ENCODE measurements around the gene SASH1.
A peak's percentile ranks its signal among the peaks of the same experiment; 100 is the strongest.
"Not testable (repeated sequence)": the region's sequence is repeated elsewhere in the genome, so short reads cannot be mapped to it uniquely, and the experiment has no call there.

SASH1 gene

DNA sequence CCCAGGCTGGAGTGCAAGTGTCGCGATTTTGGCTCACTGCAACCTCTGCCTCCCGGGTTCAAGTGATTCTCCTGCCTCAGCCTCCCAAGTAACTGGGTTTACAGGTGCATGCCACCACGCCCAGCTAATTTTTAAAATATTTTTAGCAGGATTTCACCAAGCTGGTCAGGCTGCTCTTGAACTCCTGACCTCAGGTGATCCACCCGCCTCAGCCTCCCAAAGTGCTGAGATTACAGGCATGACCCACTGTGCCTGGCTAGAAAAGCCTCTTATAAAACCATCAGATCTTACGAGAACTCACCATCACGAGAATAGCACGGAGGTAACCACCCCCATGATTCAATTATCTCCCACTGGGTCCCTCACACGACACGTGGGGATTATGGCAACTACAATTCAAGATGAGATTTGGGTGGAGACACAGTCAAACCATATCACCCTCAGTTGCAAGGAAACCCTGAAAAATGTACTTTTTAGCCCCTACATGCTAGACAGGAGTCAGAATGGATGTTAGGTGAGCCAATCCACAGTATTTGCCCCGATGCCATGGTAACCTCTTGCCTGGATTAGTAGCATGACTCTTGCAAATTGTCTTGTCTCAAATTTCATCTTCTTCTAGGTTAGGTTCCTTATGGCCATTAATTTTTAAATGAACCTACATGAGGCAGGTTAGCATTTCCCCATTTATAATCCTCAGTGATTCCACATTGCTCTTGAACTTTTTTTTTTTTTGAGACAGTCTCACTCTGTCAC is 17.1 kb upstream of the SASH1 start:
- H3K27ac ChIP-seq: no peak overlapping the region
- DNase-seq (ENCODE audit: low read depth, low spot score): no peak

DNA sequence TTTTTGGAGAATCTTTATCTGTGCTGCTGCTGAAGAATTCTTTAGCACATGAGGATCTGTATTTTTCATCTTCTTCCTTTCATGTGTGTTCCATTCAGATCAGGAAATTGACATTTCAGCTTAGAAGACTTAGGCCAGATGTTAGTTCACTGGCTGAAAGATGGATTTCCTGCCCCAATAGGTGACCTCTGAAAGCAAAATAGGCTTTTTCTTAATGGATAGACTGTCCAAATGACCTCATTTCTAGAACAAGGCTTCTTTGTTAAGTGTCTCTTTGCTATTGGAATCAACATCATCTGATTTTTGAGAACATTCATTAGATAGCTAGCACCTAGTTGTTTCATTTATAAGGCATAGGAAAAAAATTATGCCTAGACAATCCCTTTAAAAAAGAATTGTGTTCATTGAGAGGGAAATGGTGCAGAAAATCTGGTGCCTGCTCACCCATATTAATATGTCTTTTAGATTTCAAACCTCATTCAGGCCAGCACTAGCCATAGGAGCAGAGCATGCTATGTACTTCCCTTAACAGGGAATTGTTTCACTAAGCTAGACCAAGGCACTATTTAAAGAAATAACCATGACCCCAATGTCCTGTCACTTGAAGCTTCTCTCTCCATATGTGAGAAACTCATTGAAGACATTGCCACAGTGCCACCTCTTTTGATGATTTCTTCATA is 13.6 kb upstream of the SASH1 start:
- DNase-seq (ENCODE audit: low read depth, low spot score): no peak
- peak overlapping the region; percentile 36 for H3K27ac ChIP-seq

DNA sequence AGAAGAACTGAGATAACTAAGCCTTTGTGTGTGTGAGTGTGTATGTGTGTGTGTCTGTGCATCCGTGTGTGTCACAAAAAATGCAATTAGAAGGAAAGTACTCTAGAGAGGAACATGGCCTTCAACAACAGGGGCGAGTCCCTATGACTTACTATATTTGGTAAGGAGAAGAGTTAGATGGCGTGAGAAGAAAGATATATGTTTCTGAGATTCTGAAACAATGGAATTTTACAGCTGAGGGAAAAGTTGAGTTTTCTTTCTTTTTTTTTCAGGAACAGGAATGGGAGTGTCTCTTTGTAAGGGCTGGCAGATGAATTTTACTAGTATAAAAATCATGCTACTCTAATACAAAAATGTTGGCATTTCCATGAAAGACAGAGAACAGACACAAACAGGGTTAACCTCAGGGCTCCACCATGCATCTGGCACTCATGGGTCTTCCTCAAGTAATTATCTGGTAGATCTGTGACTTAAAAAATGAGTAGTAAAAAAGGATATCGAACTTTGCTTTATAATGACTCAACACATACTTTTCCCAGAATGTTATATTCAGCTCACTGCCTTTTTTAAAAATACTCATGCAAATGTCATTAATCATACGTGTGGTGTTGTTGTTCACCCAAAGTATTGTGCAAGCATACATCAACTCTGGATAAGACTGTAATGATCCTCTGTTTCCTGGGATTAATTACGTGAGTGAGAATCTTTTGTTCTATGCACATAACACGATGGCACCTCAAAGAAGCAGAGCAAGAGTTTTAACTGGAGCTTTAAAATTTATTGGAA is 12.8 kb upstream of the SASH1 start:
- DNase-seq (ENCODE audit: low read depth, low spot score): no peak
- peak overlapping the region; percentile 36 for H3K27ac ChIP-seq

- no peak overlapping the region for H3K27ac ChIP-seq
- no peak for DNase-seq (ENCODE audit: low read depth, low spot score)
Observed at GRCh38 chr6:148332088-148332487, 10.6 kb upstream of the SASH1 start.

- no peak for DNase-seq (ENCODE audit: low read depth, low spot score)
- H3K27ac ChIP-seq: no peak overlapping the region
Observed at GRCh38 chr6:148336901-148337300, 5.7 kb upstream of the SASH1 start.

DNA sequence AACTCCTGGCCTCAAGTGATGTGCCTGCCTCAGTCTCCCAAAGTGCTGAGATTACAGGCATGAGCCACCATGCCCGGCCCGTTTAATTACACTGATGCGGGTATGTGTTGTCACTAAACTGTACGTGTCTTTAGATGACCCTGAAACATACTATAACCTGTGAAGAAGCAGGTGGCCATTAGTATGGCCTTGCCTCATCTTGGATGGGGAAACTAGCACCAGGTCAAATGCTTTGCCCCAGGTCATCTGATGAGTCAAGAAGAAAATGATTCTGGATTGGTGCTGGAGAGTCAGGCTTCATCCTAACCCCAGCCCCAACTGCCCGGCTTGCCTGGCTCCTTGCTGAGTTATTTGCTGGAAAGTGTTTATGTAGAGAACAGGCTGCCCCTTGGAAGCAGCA is 2.9 kb upstream of the SASH1 start:
- no peak for DNase-seq (ENCODE audit: low read depth, low spot score)
- H3K27ac ChIP-seq: no peak overlapping the region

DNA sequence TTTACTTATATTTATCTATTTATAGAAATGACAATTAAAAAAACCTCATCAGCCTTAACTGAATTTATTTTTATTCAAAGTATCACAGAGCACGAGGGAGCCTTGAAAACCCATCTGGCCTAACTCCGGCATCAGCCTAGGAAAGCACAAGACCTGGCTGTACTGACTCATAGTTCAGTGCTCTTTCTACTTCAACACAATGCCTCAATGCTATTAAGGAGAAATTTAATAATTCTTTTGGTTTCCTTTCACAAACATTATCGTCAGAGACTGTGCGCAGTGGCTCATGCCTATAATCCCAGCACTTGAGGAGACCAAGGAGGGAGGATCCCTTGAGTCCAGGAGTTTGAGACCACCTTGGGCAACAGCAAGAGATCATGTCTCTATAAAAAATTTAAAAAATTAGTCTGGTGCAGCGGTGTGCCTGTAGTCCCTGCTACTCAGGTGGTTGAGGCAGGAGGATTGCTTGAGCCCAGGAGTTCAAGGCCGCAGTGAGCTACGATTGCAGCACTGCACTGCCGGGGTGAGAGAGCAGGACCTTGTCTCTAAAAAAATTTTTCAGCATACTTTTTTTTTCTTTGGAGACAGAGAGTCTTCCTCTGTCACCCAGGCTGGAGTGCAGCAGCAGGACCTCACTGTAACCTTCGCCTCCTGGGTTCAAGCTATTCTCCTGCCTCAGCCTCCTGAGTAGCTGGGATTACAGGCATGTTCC is 1.9 kb upstream of the SASH1 start:
- no peak for DNase-seq (ENCODE audit: low read depth, low spot score)
- no peak overlapping the region for H3K27ac ChIP-seq

- H3K27ac ChIP-seq: peak overlapping the region; percentile 73
Observed at GRCh38 chr6:148342100-148342349, 613 bp upstream of the SASH1 start.

GRCh38 chr6:148343047-148343782 is 577 bp downstream of the SASH1 start:
- DNase-seq (ENCODE audit: low read depth, low spot score): no peak
- H3K27ac ChIP-seq: peak overlapping the region; percentile 73

More at GRCh38 chr6:148342100-148342349, 613 bp upstream of the SASH1 start:
- no peak for DNase-seq (ENCODE audit: low read depth, low spot score)

DNA sequence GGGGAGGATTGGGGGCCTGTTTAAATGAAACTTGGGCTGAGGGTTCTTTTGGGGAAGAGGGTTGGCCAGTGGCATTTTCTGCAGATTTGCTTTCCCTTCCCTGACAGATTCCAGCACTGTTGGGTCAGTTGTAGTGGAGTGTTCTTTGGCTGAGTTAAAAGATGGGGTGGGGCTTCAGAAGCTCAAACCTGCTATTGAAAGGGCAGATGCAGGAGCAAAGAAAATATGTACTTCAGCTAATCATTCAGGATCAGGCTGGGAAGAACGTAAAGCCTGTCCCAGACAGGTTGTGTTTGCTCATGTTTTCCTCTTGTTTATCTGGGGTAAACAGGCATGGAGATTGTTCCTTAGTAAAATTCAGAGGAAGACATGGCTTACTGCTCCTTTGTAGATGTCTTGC is 2.5 kb downstream of the SASH1 start:
- no peak for DNase-seq (ENCODE audit: low read depth, low spot score)
- no peak overlapping the region for H3K27ac ChIP-seq

DNA sequence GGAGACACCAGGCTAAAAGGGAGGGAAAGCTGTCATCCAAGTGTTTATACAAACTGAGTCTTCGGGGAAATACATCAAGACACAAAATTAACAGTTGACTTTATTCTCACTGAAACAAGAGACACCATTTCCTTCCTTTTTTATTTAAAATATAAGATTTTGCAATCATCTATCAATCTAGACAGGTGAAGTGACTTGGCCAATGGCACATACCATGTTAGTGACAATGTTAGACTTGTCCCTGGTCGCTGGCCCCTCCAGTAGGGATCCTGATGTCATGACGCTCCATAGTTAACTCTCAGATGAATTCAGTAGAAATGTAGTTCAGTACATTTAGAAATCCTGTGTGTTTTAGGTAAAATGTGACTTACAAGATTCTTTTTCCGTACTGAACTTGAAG is 2.9 kb downstream of the SASH1 start:
- no peak for DNase-seq (ENCODE audit: low read depth, low spot score)
- H3K27ac ChIP-seq: no peak overlapping the region

DNA sequence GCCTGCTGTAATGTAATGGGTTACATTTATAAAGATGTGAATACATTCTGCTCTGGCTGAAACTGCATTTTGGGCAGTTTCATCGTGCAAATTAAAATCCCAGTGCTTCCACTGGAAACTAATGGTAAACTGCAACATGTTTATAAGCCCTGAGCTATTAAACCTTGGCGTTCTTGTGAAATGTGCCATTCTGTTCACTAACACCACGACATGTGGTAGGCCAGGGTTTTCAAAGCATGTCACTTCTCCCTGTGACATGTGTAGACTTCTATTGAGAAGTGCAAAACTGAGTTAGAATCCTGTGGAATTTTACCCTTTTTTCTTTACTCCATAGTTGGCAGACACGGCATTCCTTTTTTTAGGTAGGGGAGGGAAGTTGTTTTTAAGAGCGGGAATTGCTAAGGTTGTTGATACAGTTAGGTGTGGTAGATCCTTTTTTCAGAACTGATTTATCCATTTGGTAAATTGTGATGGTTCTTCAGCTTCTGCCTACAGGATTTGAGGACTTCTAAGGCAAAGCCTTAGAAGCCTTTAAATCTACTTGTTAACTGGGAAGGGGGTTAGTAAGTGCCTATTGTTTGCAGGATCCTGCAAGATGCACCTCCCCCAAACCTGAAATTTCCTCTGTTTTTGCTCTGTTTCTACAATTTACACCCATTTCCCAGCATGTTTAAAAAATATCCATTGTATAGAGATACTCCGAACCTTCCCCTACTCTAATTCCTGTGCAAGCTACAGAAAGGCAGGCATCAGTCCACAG is 4.2 kb downstream of the SASH1 start:
- H3K27ac ChIP-seq: no peak overlapping the region
- no peak for DNase-seq (ENCODE audit: low read depth, low spot score)

DNA sequence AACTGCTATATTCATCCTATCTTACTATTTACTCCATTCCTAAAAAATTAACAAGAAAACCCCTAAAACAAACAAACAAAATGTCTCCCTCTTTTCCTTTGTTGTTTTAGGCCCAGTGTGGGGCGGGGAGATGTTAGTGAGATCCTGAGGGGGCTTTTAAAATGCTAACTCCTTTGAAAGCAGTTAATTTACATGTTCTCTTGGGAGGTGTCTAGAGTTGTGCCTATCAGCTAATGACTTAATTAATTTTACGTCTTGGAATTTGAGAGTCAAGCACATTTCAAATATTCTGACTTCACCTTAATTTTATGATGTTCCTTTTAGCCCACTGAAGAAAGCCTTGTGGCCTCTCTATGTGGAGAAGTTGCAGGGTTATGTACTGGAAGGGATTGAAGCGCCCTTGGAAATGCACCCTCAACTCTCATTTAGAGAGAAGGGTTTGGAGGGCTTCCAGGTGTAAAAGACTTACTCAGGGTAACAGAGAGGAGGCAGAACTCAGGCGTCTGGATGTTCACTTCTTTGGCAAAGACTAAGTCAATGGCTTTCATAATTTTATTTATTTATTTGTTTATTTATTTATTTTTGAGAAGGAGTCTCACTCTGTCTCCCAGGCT is 4.9 kb downstream of the SASH1 start:
- H3K27ac ChIP-seq: no peak overlapping the region
- DNase-seq (ENCODE audit: low read depth, low spot score): no peak

DNA sequence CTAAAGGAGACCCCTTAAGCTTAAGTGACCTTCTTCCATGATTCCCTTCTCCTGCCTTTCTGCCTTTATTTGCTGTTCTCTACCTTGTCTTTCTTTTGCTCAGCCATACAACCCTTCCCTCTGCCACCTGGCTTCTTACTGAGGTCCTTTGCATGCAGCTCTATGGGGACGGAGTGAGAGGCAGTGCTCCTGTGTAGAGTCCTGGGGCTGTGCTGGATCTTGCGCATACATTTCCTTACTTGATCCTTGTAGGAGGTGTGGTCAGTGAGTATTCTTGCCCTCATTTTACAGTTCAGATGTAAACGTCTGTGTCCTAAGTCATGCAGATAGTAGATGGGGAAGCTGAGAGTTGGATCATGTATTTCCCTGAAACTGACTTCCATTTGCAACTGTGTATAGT is 5.7 kb downstream of the SASH1 start:
- H3K27ac ChIP-seq: no peak overlapping the region
- no peak for DNase-seq (ENCODE audit: low read depth, low spot score)

DNA sequence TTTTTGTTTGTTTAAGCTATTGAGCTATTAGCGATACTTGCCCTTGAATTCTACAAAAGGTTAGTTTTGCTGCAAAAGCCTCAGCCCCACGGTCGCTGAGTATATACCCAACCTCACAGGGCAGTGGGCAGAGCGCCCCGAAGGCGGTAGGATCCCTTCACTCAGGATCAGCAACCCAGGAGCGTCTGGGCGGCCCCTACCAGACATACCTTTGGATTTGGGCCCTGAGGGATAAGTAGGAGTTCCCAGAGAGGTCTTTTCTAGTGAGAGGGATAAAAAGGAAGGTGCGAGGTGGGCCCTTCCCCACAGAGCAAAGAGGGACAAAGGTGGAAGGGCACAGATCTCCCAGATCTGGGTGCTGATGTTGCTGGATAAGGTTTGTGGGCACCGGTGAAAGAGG is 6.1 kb downstream of the SASH1 start:
- no peak for DNase-seq (ENCODE audit: low read depth, low spot score)
- no peak overlapping the region for H3K27ac ChIP-seq

DNA sequence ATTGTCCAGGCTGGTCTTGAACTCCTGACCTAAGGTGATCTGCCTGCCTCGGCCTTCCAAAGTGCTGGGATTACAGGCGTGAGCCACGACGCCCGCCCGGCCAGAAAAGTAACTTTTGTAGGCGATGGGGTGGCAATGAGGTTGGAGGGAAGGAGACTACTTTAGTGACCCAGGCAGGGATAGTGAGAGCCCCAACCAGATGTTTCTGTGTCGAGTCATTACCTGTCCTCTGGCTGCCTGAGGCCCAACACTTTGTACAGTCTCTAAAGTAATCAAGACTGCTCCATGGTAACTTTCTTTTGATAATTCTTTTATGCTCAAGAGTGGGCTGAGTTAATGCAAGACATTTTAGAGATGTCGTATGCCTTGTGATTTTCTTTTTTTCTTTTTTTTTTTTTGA is 6.8 kb downstream of the SASH1 start:
- no peak overlapping the region for H3K27ac ChIP-seq
- no peak for DNase-seq (ENCODE audit: low read depth, low spot score)

DNA sequence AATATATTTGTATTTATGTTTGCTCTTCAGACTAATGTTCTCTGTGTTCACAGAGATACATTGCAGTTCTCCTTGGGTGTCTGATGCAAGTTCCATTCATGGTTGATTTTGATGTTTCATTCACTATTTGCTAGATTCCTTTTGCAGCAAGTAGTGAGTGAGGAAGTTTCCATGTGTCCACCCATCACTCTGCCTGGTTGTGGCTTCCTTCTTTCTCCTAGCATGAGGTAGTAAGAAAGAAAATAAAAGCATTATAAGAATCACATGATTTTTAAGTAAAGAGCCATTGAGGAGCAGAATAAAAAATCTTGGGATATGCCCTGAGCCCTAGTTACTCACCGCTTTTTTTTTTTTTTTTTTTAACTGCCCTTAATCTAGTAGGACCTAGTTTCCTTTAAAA is 8.7 kb downstream of the SASH1 start:
- no peak overlapping the region for H3K27ac ChIP-seq
- no peak for DNase-seq (ENCODE audit: low read depth, low spot score)

DNA sequence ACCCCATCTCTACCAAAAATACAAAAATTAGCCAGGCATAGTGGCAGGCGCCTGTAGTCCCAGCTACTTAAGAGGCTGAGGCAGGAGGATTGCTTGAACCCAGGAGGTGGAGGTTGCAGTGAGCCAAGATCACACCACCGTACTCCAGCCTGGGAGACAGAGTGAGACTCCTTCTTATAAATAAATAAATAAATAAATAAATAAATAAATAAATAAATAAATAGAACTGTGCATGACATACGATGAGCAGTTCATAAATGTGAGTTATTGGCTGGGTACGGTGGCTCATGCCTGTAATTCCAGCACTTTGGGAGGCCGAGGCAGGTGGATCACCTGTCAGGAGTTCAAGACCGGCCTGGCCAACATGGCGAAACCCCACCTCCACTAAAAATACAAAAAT is 9.8 kb downstream of the SASH1 start:
- DNase-seq (ENCODE audit: low read depth, low spot score): not testable (repeated sequence)

DNA sequence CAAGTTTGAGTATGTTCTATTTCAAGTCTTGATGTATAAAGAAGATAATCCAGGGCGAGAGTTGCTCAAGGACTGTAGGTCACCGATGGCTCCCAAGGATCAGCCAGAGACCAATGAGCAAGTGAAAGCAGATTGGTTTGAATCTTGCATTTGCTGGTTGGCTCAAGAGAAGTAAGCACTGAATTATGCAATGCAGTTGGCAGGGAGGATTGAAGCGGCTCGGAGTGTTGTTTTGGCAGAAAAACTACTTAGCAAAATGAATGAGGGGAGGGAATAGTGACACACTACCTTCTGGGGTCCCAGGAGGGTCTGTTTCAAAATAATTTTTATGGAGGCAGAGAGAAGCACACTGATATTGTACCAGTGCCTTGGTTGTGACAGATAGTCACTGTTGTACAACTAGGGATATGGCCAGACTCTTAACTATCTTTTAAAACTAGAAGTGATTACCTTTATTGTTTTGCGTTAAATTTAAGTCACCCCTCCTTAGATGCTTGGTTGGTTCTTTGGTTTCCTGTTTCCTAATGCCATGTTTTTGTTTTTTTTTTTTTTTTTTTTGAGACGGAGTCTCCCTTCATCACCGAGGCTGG is 15.7 kb downstream of the SASH1 start:
- no peak for DNase-seq (ENCODE audit: low read depth, low spot score)
- no peak overlapping the region for H3K27ac ChIP-seq

More for the DNA sequence above, 9.8 kb downstream of the SASH1 start:
- not testable (repeated sequence) for H3K27ac ChIP-seq

Measured in epithelial cell of prostate (primary cell).